ENCODE results near the gene SLC27A4. TPM values are rescaled to one million over a fixed set of nuclear protein-coding genes. Genes with fewer than 3 reads are reported as not detected.

SLC27A4 gene
- total and polyA plus RNA-seq, 11 donors: 10.7 to 48.8 (median 23.2) TPM

DNA sequence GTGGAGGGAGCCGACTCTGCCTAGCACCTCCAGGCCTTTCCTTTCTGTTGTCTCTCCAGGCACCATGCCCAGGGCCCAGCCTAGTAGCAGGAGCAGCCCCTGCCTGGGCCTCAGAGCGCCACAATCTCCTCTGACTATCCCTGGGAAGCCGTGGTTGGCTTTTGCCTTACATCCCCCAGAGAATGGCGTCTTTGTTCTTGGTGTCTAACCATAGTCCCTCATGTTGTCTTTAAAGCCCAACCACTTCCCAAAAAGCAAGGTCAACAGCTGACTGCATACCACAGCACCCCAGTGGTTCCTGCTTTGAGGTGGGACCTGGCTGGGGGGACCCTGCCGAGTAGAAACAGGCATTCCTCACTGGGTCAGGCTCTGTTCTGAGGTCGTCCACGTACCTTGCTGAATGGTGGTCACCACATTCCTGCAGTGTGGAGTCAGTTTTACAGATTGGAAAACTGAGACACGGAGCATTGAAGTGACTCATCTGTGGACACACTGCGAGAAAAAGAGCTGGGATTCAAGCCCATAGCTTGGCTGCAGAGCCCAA lies 66.6 kb downstream of the SLC27A4 start:
- no peaks in the 10 kb centered on the region for H3K9me3 ChIP-seq
- no peak for DNase-seq
- WGBS, 4 donors: 73 to 79% (median 77%) methylated on average over 6 to 9 of the region's 9 CpGs
- H3K27ac ChIP-seq: no peak overlapping the region
- H3K36me3 ChIP-seq: no peaks in the 10 kb centered on the region
- H3K27me3 ChIP-seq: peaks cover 0 to 25% (median 0%) of the 10 kb centered on the region in 9 donors
- no peak for TF ChIP-seq POLR2A (IDR thresholded peaks at IDR 0.05)
- TF ChIP-seq, protein P1, sequence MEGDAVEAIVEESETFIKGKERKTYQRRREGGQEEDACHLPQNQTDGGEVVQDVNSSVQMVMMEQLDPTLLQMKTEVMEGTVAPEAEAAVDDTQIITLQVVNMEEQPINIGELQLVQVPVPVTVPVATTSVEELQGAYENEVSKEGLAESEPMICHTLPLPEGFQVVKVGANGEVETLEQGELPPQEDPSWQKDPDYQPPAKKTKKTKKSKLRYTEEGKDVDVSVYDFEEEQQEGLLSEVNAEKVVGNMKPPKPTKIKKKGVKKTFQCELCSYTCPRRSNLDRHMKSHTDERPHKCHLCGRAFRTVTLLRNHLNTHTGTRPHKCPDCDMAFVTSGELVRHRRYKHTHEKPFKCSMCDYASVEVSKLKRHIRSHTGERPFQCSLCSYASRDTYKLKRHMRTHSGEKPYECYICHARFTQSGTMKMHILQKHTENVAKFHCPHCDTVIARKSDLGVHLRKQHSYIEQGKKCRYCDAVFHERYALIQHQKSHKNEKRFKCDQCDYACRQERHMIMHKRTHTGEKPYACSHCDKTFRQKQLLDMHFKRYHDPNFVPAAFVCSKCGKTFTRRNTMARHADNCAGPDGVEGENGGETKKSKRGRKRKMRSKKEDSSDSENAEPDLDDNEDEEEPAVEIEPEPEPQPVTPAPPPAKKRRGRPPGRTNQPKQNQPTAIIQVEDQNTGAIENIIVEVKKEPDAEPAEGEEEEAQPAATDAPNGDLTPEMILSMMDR (IDR thresholded peaks at IDR 0.05): no peak
- H3K4me1 ChIP-seq: peaks cover 0 to 9% (median 0%) of the 10 kb centered on the region in 12 donors
- intact Hi-C loops (cut with DNase I): no loop called here
- H3K4me3 ChIP-seq: no peak overlapping the region
- ATAC-seq: no peak

DNA sequence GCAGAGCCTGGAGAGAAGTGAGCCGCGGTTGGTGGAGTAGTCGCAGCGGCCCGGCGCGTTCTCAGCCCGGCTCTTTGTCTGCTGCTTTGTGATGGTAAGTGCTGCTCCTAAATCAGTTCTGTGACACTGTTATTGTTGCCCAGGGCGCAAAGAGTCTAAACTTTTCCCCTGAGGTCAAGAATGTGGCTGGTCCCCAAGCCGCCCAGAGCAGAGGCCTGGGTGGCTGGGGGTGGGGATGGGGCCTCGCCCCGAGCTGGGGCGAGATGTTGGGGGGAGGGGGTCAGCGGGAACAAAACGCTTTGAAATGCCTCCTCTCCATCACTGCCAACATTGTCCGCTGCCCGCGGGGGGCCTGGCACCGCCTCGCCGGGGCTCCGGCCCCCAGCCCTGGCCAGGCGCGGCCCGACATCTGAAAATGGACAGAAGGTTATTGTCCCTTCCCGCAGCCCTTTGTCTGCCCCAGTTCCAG lies 68.7 kb downstream of the SLC27A4 start:
- intact Hi-C loops (cut with DNase I): no loop called here
- no peak for ATAC-seq

DNA sequence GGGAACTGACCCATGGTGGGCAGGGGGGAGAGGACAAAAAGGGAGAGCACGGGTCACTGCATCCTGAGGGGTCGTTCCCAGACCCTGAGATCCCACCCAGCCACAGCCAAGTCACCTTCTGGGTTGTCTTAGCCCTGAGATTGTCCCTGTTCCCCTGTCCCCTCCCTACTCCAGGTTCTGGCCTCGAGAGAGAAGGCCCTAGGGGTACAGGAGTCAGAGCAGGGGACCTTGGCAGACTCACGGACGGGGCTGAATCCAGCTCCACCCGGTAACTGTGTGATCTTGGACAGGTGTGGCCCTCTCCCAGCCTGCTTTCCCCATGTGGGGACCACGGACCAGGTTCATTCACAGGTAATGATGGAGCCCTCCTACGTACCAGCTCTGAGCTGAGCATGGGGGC lies 69.1 kb downstream of the SLC27A4 start:
- WGBS, 4 donors: 60 to 80% (median 61%) methylated on average over 4 to 8 of the region's 8 CpGs
- ATAC-seq: no peak
- TF ChIP-seq, protein P1 (IDR thresholded peaks at IDR 0.05): no peak
- TF ChIP-seq POLR2A (IDR thresholded peaks at IDR 0.05): no peak
- no peak overlapping the region for H3K27ac ChIP-seq
- no peak overlapping the region for H3K4me3 ChIP-seq
- peaks cover 0 to 41% (median 6%) of the 10 kb centered on the region in 9 donors for H3K27me3 ChIP-seq
- peaks cover 0 to 13% (median 0%) of the 10 kb centered on the region in 12 donors for H3K4me1 ChIP-seq
- DNase-seq: no peak
- intact Hi-C loops (cut with DNase I): no loop called here
- no peaks in the 10 kb centered on the region for H3K9me3 ChIP-seq
- H3K36me3 ChIP-seq: no peaks in the 10 kb centered on the region

More for the DNA sequence above, 68.7 kb downstream of the SLC27A4 start:
- TF ChIP-seq, protein P1 (IDR thresholded peaks at IDR 0.05): no peak
- TF ChIP-seq POLR2A (IDR thresholded peaks at IDR 0.05): no peak
- WGBS, 4 donors: 39 to 61% (median 49%) methylated on average over 13 to 26 of the region's 26 CpGs
- no peaks in the 10 kb centered on the region for H3K36me3 ChIP-seq
- no peak overlapping the region for H3K4me3 ChIP-seq
- H3K27ac ChIP-seq: no peak overlapping the region
- no peak for DNase-seq
- peaks cover 0 to 13% (median 0%) of the 10 kb centered on the region in 12 donors for H3K4me1 ChIP-seq
- peaks cover 0 to 37% (median 2%) of the 10 kb centered on the region in 9 donors for H3K27me3 ChIP-seq
- H3K9me3 ChIP-seq: no peaks in the 10 kb centered on the region

DNA sequence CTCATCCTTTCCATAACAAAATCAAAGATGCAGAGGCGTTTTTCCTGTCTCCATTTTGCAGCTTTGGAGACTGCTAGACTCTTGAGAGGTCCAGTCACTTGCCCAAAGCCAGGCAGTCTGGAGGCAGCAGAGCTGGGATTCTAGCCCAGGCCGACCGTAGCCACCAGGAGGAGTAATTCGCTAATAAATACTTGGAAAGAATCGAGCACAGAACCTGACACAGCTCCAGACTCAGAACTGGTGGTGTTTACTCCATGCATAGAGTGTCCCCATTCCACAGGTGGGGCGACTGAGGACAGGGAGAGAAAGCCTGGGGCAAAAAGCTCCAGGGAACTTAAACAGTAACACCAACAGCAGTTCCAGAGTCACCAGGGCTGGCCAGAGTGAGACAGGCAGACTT lies 69.7 kb downstream of the SLC27A4 start:
- Histone ChIP-seq H3K4me1 (peaks cover 0 to 13% (median 0%) of the 10 kb centered on the region in 12 donors), H3K27me3 (peaks cover 0 to 41% (median 10%) of the 10 kb centered on the region in 9 donors), H3K9me3 (no peaks in the 10 kb centered on the region), H3K4me3 (no peak overlapping the region), H3K27ac (no peak overlapping the region), H3K36me3 (no peaks in the 10 kb centered on the region)
- intact Hi-C loops (cut with DNase I): loop anchor here in 5 of 10 donors (2.0 to 5.0 kb wide), 4 partner anchors 38 to 113 kb away; partner anchors contain the start of gene URM1 (in 1 of the 5)
- 31 to 41% (median 33%) methylated on average over 6 of the region's 6 CpGs for WGBS, 4 donors
- DNase-seq: no peak
- ATAC-seq: no peak
- no peak for TF ChIP-seq POLR2A (IDR thresholded peaks at IDR 0.05)
- TF ChIP-seq, protein P1 (IDR thresholded peaks at IDR 0.05): peak in 5 of 12 donors; percentile 5 to 28 (median 18)

MicroRNAs within 50 kb of the gene (microRNA counts, 767-probe panel; counts per million panel counts)
- microRNA hsa-miR-219-2-3p: 0 to 71.6 counts per million in 2 donors

Small RNA genes lying within 50 kb of the gene (microRNA-seq; reads per million reads assigned to microRNA genes)
- 0 reads per million in 4 donors for gene MIR219B

Other genes with a start within 250 kb of the SLC27A4 start
- gene PTGES2, start 212.8 kb upstream of the SLC27A4 start, total RNA-seq: 100 to 1,000 TPM; 116 to 166 (median 139) TPM
- gene PTGES2, start 212.8 kb upstream of the SLC27A4 start, polyA plus RNA-seq: 100 to 1,000 TPM; 143 to 179 TPM
- gene LCN2, start 191.1 kb upstream of the SLC27A4 start, total RNA-seq: 1 to 10 TPM in 1 of 9 donors, not detected in 8; 5.8 TPM
- 1 to 10 TPM in 1 of 2 donors, not detected in 1; 1.1 TPM for gene LCN2, start 191.1 kb upstream of the SLC27A4 start, polyA plus RNA-seq
- 100 to 1,000 TPM in 2 of 9 donors, 10 to 100 TPM in 7; 29.9 to 280 (median 46.4) TPM for gene BBLN, start 180.3 kb upstream of the SLC27A4 start, total RNA-seq
- 100 to 1,000 TPM in 1 of 2 donors, 10 to 100 TPM in 1; 47.3 to 122 TPM for gene BBLN, start 180.3 kb upstream of the SLC27A4 start, polyA plus RNA-seq
- 100 to 1,000 TPM in 1 of 9 donors, 10 to 100 TPM in 8; 42.6 to 101 (median 79.3) TPM for gene CIZ1, start 149.0 kb upstream of the SLC27A4 start, total RNA-seq
- 10 to 100 TPM; 43.7 to 53.8 TPM for gene CIZ1, start 149.0 kb upstream of the SLC27A4 start, polyA plus RNA-seq
- gene DNM1, start 137.1 kb upstream of the SLC27A4 start, total RNA-seq: 10 to 100 TPM in 1 of 9 donors, 1 to 10 TPM in 8; 1.6 to 17.2 (median 3.6) TPM
- gene DNM1, start 137.1 kb upstream of the SLC27A4 start, polyA plus RNA-seq: 1 to 10 TPM; 2.2 to 7.7 TPM
- gene GOLGA2, start 64.5 kb upstream of the SLC27A4 start, total RNA-seq: 100 to 1,000 TPM in 1 of 9 donors, 10 to 100 TPM in 8; 68.5 to 122 (median 87.4) TPM
- gene GOLGA2, start 64.5 kb upstream of the SLC27A4 start, polyA plus RNA-seq: 100 to 1,000 TPM in 1 of 2 donors, 10 to 100 TPM in 1; 77.7 to 144 TPM
- gene SWI5, start 64.3 kb upstream of the SLC27A4 start, total RNA-seq: 10 to 100 TPM; 10.8 to 23.9 (median 18.7) TPM
- gene SWI5, start 64.3 kb upstream of the SLC27A4 start, polyA plus RNA-seq: 10 to 100 TPM; 25.8 to 30.6 TPM
- gene TRUB2, start 18.1 kb upstream of the SLC27A4 start, total RNA-seq: 10 to 100 TPM; 12.9 to 49.7 (median 34.5) TPM
- 10 to 100 TPM; 25.3 to 25.6 TPM for gene TRUB2, start 18.1 kb upstream of the SLC27A4 start, polyA plus RNA-seq
- gene COQ4, start 17.7 kb upstream of the SLC27A4 start, total RNA-seq: 10 to 100 TPM; 19.0 to 43.2 (median 29.8) TPM
- 10 to 100 TPM; 32.2 to 38.1 TPM for gene COQ4, start 17.7 kb upstream of the SLC27A4 start, polyA plus RNA-seq
- gene URM1, start 30.8 kb downstream of the SLC27A4 start, total RNA-seq: 10 to 100 TPM; 34.4 to 55.5 (median 45.4) TPM
- 10 to 100 TPM; 30.2 to 85.6 TPM for gene URM1, start 30.8 kb downstream of the SLC27A4 start, polyA plus RNA-seq
- 10 to 100 TPM in 7 of 9 donors, 1 to 10 TPM in 2; 5.9 to 30.0 (median 11.8) TPM for gene CERCAM, start 80.3 kb downstream of the SLC27A4 start, total RNA-seq
- gene CERCAM, start 80.3 kb downstream of the SLC27A4 start, polyA plus RNA-seq: 10 to 100 TPM in 1 of 2 donors, 1 to 10 TPM in 1; 5.3 to 10.7 TPM
- gene ODF2, start 115.5 kb downstream of the SLC27A4 start, total RNA-seq: 10 to 100 TPM; 10.9 to 20.9 (median 13.7) TPM
- gene ODF2, start 115.5 kb downstream of the SLC27A4 start, polyA plus RNA-seq: 10 to 100 TPM in 1 of 2 donors, 1 to 10 TPM in 1; 8.0 to 25.5 TPM
- 10 to 100 TPM; 17.2 to 23.5 (median 19.9) TPM for gene GLE1, start 164.2 kb downstream of the SLC27A4 start, total RNA-seq
- 10 to 100 TPM in 1 of 2 donors, 1 to 10 TPM in 1; 7.5 to 20.3 TPM for gene GLE1, start 164.2 kb downstream of the SLC27A4 start, polyA plus RNA-seq
- 100 to 1,000 TPM; 218 to 472 (median 285) TPM for gene SPTAN1, start 212.1 kb downstream of the SLC27A4 start, total RNA-seq
- gene SPTAN1, start 212.1 kb downstream of the SLC27A4 start, polyA plus RNA-seq: 100 to 1,000 TPM; 104 to 161 TPM

Measured in heart left ventricle (tissue), 16 donors.